ENCODE data around the gene SLC36A3.

SLC36A3 gene

GRCh38 chr5:151284392-151284967, 19.1 kb downstream of the SLC36A3 start:
- peak in 1 of 2 experiments; percentile 8 for DNase-seq (ENCODE audit: low read depth in 1 of 2, low spot score in 1 of 2)
- TF ChIP-seq CTCF (IDR thresholded peaks at IDR 0.05; ENCODE audit: insufficient read depth, low read length) (peak; percentile 37), SPI1 (IDR thresholded peaks at IDR 0.05; ENCODE audit: borderline replicate concordance, low read depth) (no peak)
- H3K27ac ChIP-seq (replicated peaks), result no peak overlapping the region
- H3K27me3 ChIP-seq (ENCODE audit: insufficient read depth, poor library complexity, severe bottlenecking), result no peaks in the 10 kb centered on the region
- H3K4me3 ChIP-seq (replicated peaks; ENCODE audit: insufficient read depth, low read length), result no peak overlapping the region

DNA sequence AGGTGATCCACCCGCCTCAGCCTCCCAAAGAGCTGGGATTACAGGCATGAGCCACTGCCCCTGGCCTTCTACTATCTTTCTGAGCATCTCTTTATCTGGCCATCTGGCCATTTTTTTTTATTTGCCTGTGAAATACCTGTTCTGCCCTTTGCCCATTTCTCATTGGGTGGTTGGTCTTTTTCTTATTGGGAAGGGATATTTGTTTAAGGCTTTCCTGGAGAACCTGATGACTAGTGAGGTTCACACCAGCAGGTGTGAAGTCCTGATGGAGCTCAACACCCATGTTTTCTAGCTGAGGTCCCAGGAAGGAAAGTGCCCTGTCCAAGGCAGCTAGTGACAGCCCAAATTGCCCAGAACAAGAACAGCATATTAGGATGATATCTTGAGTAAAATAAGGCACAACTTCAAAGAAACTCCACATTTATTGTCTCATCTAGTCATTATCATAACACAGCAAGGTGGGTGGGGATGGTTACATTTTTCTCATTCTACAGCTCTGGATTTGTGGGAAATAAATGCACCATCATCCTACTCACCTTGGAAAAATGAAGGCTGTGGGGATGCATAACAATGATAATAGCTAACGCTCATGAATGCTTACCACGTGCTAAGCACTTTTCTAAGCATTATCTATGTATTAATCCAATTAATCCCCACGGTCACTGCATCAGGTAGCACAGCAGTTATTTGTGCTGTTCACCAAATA, 20.3 kb downstream of the SLC36A3 start:
- H3K4me3 ChIP-seq (replicated peaks; ENCODE audit: insufficient read depth, low read length), result no peak overlapping the region
- TF ChIP-seq, protein P1, sequence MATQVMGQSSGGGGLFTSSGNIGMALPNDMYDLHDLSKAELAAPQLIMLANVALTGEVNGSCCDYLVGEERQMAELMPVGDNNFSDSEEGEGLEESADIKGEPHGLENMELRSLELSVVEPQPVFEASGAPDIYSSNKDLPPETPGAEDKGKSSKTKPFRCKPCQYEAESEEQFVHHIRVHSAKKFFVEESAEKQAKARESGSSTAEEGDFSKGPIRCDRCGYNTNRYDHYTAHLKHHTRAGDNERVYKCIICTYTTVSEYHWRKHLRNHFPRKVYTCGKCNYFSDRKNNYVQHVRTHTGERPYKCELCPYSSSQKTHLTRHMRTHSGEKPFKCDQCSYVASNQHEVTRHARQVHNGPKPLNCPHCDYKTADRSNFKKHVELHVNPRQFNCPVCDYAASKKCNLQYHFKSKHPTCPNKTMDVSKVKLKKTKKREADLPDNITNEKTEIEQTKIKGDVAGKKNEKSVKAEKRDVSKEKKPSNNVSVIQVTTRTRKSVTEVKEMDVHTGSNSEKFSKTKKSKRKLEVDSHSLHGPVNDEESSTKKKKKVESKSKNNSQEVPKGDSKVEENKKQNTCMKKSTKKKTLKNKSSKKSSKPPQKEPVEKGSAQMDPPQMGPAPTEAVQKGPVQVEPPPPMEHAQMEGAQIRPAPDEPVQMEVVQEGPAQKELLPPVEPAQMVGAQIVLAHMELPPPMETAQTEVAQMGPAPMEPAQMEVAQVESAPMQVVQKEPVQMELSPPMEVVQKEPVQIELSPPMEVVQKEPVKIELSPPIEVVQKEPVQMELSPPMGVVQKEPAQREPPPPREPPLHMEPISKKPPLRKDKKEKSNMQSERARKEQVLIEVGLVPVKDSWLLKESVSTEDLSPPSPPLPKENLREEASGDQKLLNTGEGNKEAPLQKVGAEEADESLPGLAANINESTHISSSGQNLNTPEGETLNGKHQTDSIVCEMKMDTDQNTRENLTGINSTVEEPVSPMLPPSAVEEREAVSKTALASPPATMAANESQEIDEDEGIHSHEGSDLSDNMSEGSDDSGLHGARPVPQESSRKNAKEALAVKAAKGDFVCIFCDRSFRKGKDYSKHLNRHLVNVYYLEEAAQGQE (IDR thresholded peaks at IDR 0.05; ENCODE audit: insufficient replicate concordance, low read depth), result no peak
- TF ChIP-seq GABPA (IDR thresholded peaks at IDR 0.05; ENCODE audit: low read depth), result no peak
- TF ChIP-seq POLR2AphosphoS5 (IDR thresholded peaks at IDR 0.05; ENCODE audit: low read depth), result no peak
- TF ChIP-seq SPI1 (IDR thresholded peaks at IDR 0.05; ENCODE audit: borderline replicate concordance, low read depth), result no peak
- no peak for TF ChIP-seq CTCF (IDR thresholded peaks at IDR 0.05; ENCODE audit: insufficient read depth, low read length)
- DNase-seq (ENCODE audit: low read depth in 1 of 2, low spot score in 1 of 2), result no peak
- H3K27me3 ChIP-seq (ENCODE audit: insufficient read depth, poor library complexity, severe bottlenecking), result no peaks in the 10 kb centered on the region
- H3K27ac ChIP-seq (replicated peaks), result no peak overlapping the region

- no peak for TF ChIP-seq CTCF (IDR thresholded peaks at IDR 0.05; ENCODE audit: insufficient read depth, low read length)
- no peak for TF ChIP-seq POLR2AphosphoS5 (IDR thresholded peaks at IDR 0.05; ENCODE audit: low read depth)
- no peak for TF ChIP-seq SPI1 (IDR thresholded peaks at IDR 0.05; ENCODE audit: borderline replicate concordance, low read depth)
- no peak for TF ChIP-seq GABPA (IDR thresholded peaks at IDR 0.05; ENCODE audit: low read depth)
- TF ChIP-seq, protein P1 (IDR thresholded peaks at IDR 0.05; ENCODE audit: insufficient replicate concordance, low read depth), result no peak
- no peaks in the 10 kb centered on the region for H3K27me3 ChIP-seq (ENCODE audit: insufficient read depth, poor library complexity, severe bottlenecking)
- H3K4me3 ChIP-seq (replicated peaks; ENCODE audit: insufficient read depth, low read length), result no peak overlapping the region
- no peak overlapping the region for H3K27ac ChIP-seq (replicated peaks)
- no peak for DNase-seq (ENCODE audit: low read depth in 1 of 2, low spot score in 1 of 2)
These were observed 22.4 kb downstream of the SLC36A3 start for GRCh38 chr5:151281001-151281639.

Measured in HL-60 (cell line).